H9 (cell line): ENCODE results near the gene APOBEC4. TPM values are rescaled to one million over a fixed set of nuclear protein-coding genes. Genes with fewer than 3 reads are reported as not detected.

Experiments used
- DNase-seq: peaks from one replicate; pipeline ENCODE4 v3.0.0-alpha.2; 2017
- H2AFZ ChIP-seq: one replicate; pipeline ENCODE4 v1.6.1; 2013; ENCODE audit warnings: mild to moderate bottlenecking, low read length, control low read depth, moderate library complexity
- H2AK5ac ChIP-seq: 2 replicates; pipeline ENCODE4 v1.6.1; 2013; ENCODE audit warnings: low read length, control low read depth, mixed read lengths; ENCODE audit not compliant: insufficient read length
- H2BK120ac ChIP-seq: one replicate; pipeline ENCODE4 v1.6.1; 2013; ENCODE audit warnings: low read depth, mild to moderate bottlenecking, low read length, control low read depth, inconsistent platforms; ENCODE audit not compliant: poor library complexity, severe bottlenecking
- H2BK12ac ChIP-seq: 2 replicates; pipeline ENCODE4 v1.6.1; 2013; ENCODE audit warnings: low read length, control low read depth, mixed read lengths, low read depth; ENCODE audit not compliant: insufficient read length
- H2BK15ac ChIP-seq: 2 replicates; pipeline ENCODE4 v1.6.1; 2013; ENCODE audit warnings: low read depth, low read length, control low read depth
- H2BK20ac ChIP-seq: one replicate; pipeline ENCODE4 v1.6.1; 2013; ENCODE audit warnings: low read depth, mild to moderate bottlenecking, low read length, control low read depth, inconsistent platforms; ENCODE audit not compliant: poor library complexity, severe bottlenecking
- H2BK5ac ChIP-seq: 2 replicates; pipeline ENCODE4 v1.6.1; 2013; ENCODE audit warnings: low read length, control low read depth, mixed read lengths; ENCODE audit not compliant: insufficient read length
- H3K14ac ChIP-seq: 2 replicates; pipeline ENCODE4 v1.6.1; 2013; ENCODE audit warnings: low read length, control low read depth; ENCODE audit not compliant: insufficient read depth
- H3K18ac ChIP-seq: 2 replicates; pipeline ENCODE4 v1.6.1; 2013; ENCODE audit warnings: low read depth, mild to moderate bottlenecking, mixed read lengths, low read length, control low read depth; ENCODE audit not compliant: insufficient read length
- H3K23ac ChIP-seq: 2 replicates; pipeline ENCODE4 v1.6.1; 2013; ENCODE audit warnings: low read length, control low read depth, mixed read lengths, low read depth; ENCODE audit not compliant: insufficient read length
- H3K23me2 ChIP-seq: 2 replicates; pipeline ENCODE4 v1.6.1; 2013; ENCODE audit warnings: low read depth, mild to moderate bottlenecking, mixed read lengths, low read length, control low read depth; ENCODE audit not compliant: insufficient read length, poor library complexity, severe bottlenecking
- H3K27ac ChIP-seq: 2 replicates; pipeline ENCODE4 v1.5.1; 2013; ENCODE audit warnings: low read length, control low read depth, mixed read lengths, low read depth; ENCODE audit not compliant: insufficient read length
- H3K27me3 ChIP-seq: 2 replicates; pipeline ENCODE4 v1.6.1; 2013; ENCODE audit warnings: low read length, control low read depth, inconsistent platforms; ENCODE audit not compliant: insufficient read depth
- H3K4ac ChIP-seq: 2 replicates; pipeline ENCODE4 v1.6.1; 2013; ENCODE audit warnings: low read depth, mild to moderate bottlenecking, control low read depth, inconsistent platforms, low read length, moderate library complexity
- H3K4me1 ChIP-seq: 2 replicates; pipeline ENCODE4 v1.6.1; 2013; ENCODE audit warnings: low read length, control low read depth, inconsistent platforms; ENCODE audit not compliant: insufficient read depth
- H3K4me2 ChIP-seq: 2 replicates; pipeline ENCODE4 v1.6.1; 2013; ENCODE audit warnings: low read length, control low read depth, mixed read lengths; ENCODE audit not compliant: insufficient read length, insufficient read depth
- H3K56ac ChIP-seq: 2 replicates; pipeline ENCODE4 v1.6.1; 2013; ENCODE audit warnings: low read depth, mild to moderate bottlenecking, mixed read lengths, low read length, control low read depth; ENCODE audit not compliant: insufficient read length
- H3K79me1 ChIP-seq: 2 replicates; pipeline ENCODE4 v1.6.1; 2013; ENCODE audit warnings: low read depth, mild to moderate bottlenecking, moderate library complexity, low read length, control low read depth, inconsistent platforms; ENCODE audit not compliant: insufficient read depth, poor library complexity, severe bottlenecking
- H3K79me2 ChIP-seq: 2 replicates; pipeline ENCODE4 v1.6.1; 2013; ENCODE audit warnings: low read length, control low read depth, inconsistent platforms; ENCODE audit not compliant: insufficient read depth
- H3K9ac ChIP-seq: 2 replicates; pipeline ENCODE4 v1.6.1; 2013; ENCODE audit warnings: low read length, control low read depth, mixed read lengths; ENCODE audit not compliant: insufficient read length; ENCODE audit errors: extremely low read depth
- H3K9me3 ChIP-seq: one replicate; pipeline ENCODE4 v1.6.1; 2013; ENCODE audit warnings: low read depth, low read length, inconsistent platforms; ENCODE audit not compliant: control insufficient read depth
- H3T11ph ChIP-seq: one replicate; pipeline ENCODE4 v1.6.1; 2013; ENCODE audit warnings: mild to moderate bottlenecking, low read length, control low read depth, inconsistent platforms
- H4K20me1 ChIP-seq: one replicate; pipeline ENCODE4 v1.6.1; 2013; ENCODE audit not compliant: control insufficient read depth, insufficient read length, insufficient read depth
- H4K5ac ChIP-seq: 2 replicates; pipeline ENCODE4 v1.6.1; 2013; ENCODE audit warnings: low read depth, mild to moderate bottlenecking, mixed read lengths, low read length, control low read depth; ENCODE audit not compliant: insufficient read length
- H4K8ac ChIP-seq: replicated peaks from 2 replicates; pipeline ENCODE4 v1.6.1; 2013; ENCODE audit warnings: low read length, control low read depth, mixed read lengths, low read depth; ENCODE audit not compliant: insufficient read length
- H4K91ac ChIP-seq: 2 replicates; pipeline ENCODE4 v1.6.1; 2013; ENCODE audit warnings: low read depth, mild to moderate bottlenecking, moderate library complexity, mixed read lengths, low read length, control low read depth; ENCODE audit not compliant: insufficient read length
- H3K27ac Mint-ChIP-seq, 3 experiments: 2 replicates in 2 of 3; 3 replicates in 1 of 3; pipeline ENCODE4 v1.8.0; 2020 to 2021; ENCODE audit warnings: mixed read lengths in 3 of 3, mild to moderate bottlenecking in 1 of 3, moderate library complexity in 1 of 3
- H3K27me3 Mint-ChIP-seq: 2 replicates; pipeline ENCODE4 v1.8.0; 2021; ENCODE audit warnings: low read depth, mild to moderate bottlenecking, moderate library complexity, mixed read lengths
- H3K36me3 Mint-ChIP-seq, 3 experiments: 2 replicates in 2 of 3; 3 replicates in 1 of 3; pipeline ENCODE4 v1.8.0; 2020 to 2021; ENCODE audit warnings: low read depth in 3 of 3, mixed read lengths in 3 of 3; ENCODE audit not compliant: insufficient read depth in 1 of 3
- H3K4me1 Mint-ChIP-seq, 2 experiments: 2 replicates each; pipeline ENCODE4 v1.8.0; 2020; ENCODE audit warnings: mixed read lengths in 2 of 2
- H3K4me3 Mint-ChIP-seq, 2 experiments: 2 replicates in 1 of 2; 3 replicates in 1 of 2; pipeline ENCODE4 v1.8.0; 2020 to 2021; ENCODE audit warnings: mild to moderate bottlenecking in 2 of 2, mixed read lengths in 2 of 2, moderate library complexity in 1 of 2
- H3K9me3 Mint-ChIP-seq, 2 experiments: 2 replicates in 1 of 2; 3 replicates in 1 of 2; pipeline ENCODE4 v1.8.0; 2020; ENCODE audit warnings: mild to moderate bottlenecking in 2 of 2, mixed read lengths in 2 of 2, moderate library complexity in 1 of 2
- WGBS: extraction: QIAGEN DNeasy Blood & Tissue Kit; methylation state at CpG from one replicate; pipeline ENCODE4 v1.1.7; 2013; ENCODE audit warnings: missing lambda C conversion rate, low lambda C conversion rate, mixed read lengths; ENCODE audit not compliant: insufficient read length; ENCODE audit errors: extremely low coverage; 5-methylcytosine and 5-hydroxymethylcytosine counted together
- total RNA-seq: library from RNA; stranded (reverse); gene quantifications from 2 replicates; pipeline ENCODE4 v1.2.1, GENCODE V29; 2021
- TF ChIP-seq, protein P1 (sequence below): fragments of 200-600 bp; sonication (generic); conservative IDR thresholded peaks from 3 replicates; pipeline ENCODE4 v1.8.0; 2021; ENCODE audit warnings: antibody characterized with exemption, mild to moderate bottlenecking

The APOBEC4 gene
- total RNA-seq, 1 experiment from 2014 or later: not detected

DNA sequence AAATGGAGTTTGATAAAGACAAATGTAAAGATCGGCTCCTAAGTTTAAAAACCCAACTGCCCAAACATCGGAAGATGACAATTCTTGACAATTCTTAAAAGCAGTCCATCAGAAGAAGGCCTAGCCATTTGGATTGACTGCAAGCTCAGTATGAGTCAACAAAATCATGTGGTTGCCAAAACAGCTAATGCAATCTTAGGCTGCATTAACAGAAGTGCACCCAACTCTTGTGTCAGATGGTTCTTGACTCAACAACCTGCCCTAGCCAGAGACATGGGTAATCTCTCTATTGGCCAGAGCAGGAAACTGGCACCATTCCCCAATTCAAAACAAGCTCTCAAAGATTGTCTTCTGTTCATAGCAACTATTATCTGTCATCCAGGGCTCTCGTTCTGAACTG lies 53.0 kb downstream of the APOBEC4 start:
- H4K5ac ChIP-seq: no peak overlapping the region
- TF ChIP-seq, protein P1, sequence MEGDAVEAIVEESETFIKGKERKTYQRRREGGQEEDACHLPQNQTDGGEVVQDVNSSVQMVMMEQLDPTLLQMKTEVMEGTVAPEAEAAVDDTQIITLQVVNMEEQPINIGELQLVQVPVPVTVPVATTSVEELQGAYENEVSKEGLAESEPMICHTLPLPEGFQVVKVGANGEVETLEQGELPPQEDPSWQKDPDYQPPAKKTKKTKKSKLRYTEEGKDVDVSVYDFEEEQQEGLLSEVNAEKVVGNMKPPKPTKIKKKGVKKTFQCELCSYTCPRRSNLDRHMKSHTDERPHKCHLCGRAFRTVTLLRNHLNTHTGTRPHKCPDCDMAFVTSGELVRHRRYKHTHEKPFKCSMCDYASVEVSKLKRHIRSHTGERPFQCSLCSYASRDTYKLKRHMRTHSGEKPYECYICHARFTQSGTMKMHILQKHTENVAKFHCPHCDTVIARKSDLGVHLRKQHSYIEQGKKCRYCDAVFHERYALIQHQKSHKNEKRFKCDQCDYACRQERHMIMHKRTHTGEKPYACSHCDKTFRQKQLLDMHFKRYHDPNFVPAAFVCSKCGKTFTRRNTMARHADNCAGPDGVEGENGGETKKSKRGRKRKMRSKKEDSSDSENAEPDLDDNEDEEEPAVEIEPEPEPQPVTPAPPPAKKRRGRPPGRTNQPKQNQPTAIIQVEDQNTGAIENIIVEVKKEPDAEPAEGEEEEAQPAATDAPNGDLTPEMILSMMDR: no peak
- no peak overlapping the region for H3K4me3 Mint-ChIP-seq
- H3K4me2 ChIP-seq: no peak overlapping the region
- no peak overlapping the region for H2AK5ac ChIP-seq
- no peak overlapping the region for H3K56ac ChIP-seq
- no peaks in the 10 kb centered on the region for H3K4me1 Mint-ChIP-seq
- H2BK12ac ChIP-seq: no peak overlapping the region
- H3K9ac ChIP-seq: no peak overlapping the region
- H3K23ac ChIP-seq: no peak overlapping the region
- H2BK120ac ChIP-seq: no peak overlapping the region
- no peak overlapping the region for H3K27ac ChIP-seq
- H3K79me2 ChIP-seq: no peaks in the 10 kb centered on the region
- H3K4ac ChIP-seq: no peak overlapping the region
- WGBS: no CpG with 5 or more reads among the region's 3 CpGs
- H4K20me1 ChIP-seq: no peaks in the 10 kb centered on the region
- no peak overlapping the region for H2BK20ac ChIP-seq
- H3K14ac ChIP-seq: no peak overlapping the region
- no peak overlapping the region for H2BK15ac ChIP-seq
- H3K27me3 Mint-ChIP-seq: no peaks in the 10 kb centered on the region; the same call in none of the 2 replicates
- DNase-seq: no peak
- H4K91ac ChIP-seq: no peak overlapping the region
- H2BK5ac ChIP-seq: no peak overlapping the region
- no peaks in the 10 kb centered on the region for H3K9me3 ChIP-seq
- no peaks in the 10 kb centered on the region; the same call in 1 of the 2 replicates for H3K27me3 ChIP-seq
- no peaks in the 10 kb centered on the region for H3K79me1 ChIP-seq
- no peak overlapping the region for H3K18ac ChIP-seq
- no peaks in the 10 kb centered on the region for H3K36me3 Mint-ChIP-seq
- H3K9me3 Mint-ChIP-seq: no peaks in the 10 kb centered on the region
- H4K8ac ChIP-seq: no peak overlapping the region
- H3K23me2 ChIP-seq: no peaks in the 10 kb centered on the region
- H3K4me1 ChIP-seq: no peaks in the 10 kb centered on the region
- no peak overlapping the region for H3T11ph ChIP-seq
- H3K27ac Mint-ChIP-seq: no peak overlapping the region
- H2AFZ ChIP-seq: no peak overlapping the region
